OCI-M2 (cell line): ENCODE measurements around the gene ZBTB38.

Experiments used
- DNase-seq: peaks from one replicate; lab custom pipeline; 2025; ENCODE audit not compliant: unreplicated experiment; lab: John Stamatoyannopoulos, UW

The ZBTB38 gene

GRCh38 chr3:141401573-141402475, 33.5 kb downstream of the ZBTB38 start:
- DNase-seq, result no peak

- DNase-seq, result no peak
These were observed 34.3 kb downstream of the ZBTB38 start for GRCh38 chr3:141402476-141403171.

- DNase-seq, result no peak
These were observed 35.3 kb downstream of the ZBTB38 start for GRCh38 chr3:141403576-141403975.

DNA sequence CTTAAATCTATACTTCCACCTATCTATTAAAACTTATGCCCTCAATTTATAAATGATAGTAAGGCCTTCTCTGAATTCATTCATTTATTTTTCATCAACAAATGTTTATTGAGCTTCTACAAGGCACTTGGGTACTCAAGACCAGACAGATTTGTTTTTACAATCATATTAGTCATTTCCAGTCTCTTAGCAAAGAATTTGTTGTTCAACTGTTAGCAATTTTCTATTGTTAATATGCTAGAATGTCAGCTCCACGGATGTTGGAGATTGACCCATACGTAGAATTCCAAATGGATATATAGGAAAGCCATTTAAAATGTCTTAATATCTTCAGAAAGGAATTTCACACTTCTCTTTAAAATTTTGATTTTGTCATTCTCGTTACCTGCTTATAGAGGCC, 36.7 kb downstream of the ZBTB38 start:
- DNase-seq, result no peak

- no peak for DNase-seq
These were observed 37.3 kb downstream of the ZBTB38 start for GRCh38 chr3:141405591-141405990.

DNA sequence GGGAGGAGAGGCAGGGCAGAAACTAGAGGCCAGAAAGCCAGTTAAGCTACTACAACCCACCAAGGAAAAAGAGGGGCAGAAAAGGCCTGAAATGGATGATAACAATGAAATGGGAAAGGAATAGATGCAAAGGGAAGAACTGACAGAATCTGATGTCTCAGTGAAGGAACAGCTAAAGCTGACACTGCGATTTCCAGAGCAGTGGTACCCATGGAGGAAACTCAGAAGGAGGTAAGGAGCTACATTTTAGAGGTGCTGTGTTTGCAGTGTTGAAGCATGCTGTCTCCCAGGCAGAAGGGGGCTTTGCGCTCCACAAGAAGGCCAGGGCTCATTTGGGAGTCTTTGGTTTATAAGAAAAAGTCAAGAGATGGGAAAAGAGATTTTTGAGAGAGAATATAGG, 38.0 kb downstream of the ZBTB38 start:
- no peak for DNase-seq

DNA sequence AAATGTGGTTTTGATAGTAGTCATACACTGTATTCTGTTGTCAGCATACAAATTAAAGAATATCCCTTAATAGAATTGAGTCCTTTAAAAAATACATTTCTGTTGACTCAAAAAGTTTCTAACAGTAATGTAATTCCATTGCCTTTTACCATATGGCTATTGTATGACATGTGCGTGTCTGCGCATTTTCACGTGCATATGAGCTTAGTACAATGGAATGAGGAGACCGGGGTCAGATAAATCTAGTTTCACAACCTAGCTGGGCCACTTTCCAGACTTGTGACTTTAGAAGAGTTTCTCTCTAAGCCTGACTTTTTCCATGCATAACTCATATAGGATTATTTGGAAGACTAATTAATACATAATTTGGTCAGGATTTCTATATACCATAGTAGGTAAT, 38.7 kb downstream of the ZBTB38 start:
- DNase-seq, result no peak

- DNase-seq, result no peak
These were observed 39.5 kb downstream of the ZBTB38 start for GRCh38 chr3:141407825-141408224.

DNA sequence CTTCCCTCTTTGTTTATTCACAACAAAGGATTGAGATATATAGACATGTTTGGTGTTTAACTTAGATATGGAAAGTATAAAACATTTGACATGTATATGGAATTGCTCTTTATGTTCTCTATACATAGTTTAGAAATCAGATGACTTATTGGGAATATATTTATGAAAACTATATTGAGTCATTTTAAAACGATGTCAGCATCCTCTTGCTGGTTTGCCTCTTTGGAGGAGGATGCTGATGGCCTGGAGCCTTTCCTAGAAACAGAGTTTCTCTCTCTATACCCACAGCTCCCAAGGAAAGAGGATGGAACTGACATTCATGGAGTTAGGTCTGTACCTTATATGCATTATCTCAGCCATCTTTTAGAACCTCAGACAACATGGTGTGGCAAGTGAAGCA, 40.3 kb downstream of the ZBTB38 start:
- DNase-seq, result no peak

GRCh38 chr3:141409940-141410241, 41.6 kb downstream of the ZBTB38 start:
- DNase-seq, result no peak

DNA sequence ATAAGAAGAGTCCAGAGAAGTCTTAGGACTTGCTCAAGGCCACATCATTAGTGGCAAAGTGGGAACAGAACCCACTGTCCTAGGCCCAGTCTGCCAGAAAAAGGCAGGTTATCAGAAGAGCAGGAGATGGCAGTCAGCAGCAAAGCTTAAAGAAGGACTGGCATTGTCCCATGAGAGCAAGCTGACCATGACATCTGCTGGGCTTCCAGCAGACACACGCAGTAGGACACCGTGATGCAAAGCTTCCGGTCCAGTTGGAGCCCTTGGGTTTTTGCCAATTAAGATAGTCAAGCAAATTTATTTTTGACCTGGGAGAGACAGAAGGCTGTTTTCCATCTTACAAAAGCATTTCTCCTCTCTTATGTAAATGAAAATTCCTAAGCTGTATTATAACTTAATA, 42.1 kb downstream of the ZBTB38 start:
- no peak for DNase-seq

GRCh38 chr3:141410846-141411245, 42.5 kb downstream of the ZBTB38 start:
- no peak for DNase-seq

GRCh38 chr3:141411251-141411771, 43.0 kb downstream of the ZBTB38 start:
- DNase-seq, result no peak

DNA sequence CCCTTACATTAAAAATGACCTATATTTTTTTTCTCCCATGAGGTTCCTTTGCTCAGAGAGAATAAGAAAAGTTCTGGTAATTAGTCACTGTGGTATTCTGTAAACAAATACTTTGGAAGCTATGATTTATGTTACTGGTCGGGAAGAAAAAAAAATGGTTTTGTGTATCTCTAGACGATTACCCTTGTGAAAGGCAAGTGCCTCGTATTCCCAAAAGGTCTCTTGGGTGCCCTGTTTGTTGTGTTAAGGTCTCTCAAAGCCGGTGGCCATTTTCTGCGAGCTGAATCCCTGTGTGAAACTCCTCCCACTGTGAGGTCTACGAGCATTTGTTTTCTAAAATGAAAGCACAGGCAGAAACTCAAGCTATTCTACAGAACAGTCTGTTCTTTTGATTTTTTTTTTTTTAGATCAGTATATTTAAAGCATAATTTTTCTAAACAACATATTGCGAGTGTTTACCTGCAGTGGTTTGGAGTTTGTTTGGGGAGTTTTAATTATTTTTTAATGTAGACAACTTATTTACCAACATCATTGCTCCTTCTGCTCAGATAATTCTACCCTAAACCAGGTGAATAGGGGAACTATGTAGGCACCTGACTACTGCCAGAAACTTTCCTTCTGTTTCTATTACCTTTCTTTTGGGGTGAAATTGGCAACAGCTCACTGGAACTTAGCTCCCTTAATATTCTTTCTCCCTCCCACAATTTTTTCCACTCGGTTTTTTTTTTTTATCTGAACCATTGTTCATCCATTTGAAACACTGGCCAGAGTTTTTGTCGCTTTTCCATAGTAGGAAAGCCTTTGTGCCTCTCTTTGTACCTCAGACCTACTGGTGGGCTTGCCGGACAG, 44.0 kb downstream of the ZBTB38 start:
- DNase-seq, result no peak

- no peak for DNase-seq
These were observed 44.6 kb downstream of the ZBTB38 start for GRCh38 chr3:141412936-141413354.

DNA sequence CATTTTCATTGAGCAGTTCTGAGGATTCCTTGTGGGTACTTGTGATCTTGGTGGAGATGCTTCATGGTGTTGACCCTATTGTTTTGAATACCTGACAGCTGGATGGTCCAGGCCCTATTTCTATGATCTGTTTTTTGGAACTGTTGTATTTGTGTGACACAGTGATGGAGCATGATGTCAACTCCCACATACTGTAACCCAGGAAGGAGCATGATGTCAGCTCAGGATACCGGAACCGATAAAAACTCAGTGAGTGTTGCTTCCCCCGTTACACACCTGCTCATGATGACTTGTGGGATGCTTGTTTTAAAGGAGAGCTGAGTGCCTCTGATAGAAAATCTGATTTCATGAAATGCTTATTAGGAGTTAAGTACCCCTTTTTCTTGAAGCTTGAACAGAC, 45.1 kb downstream of the ZBTB38 start:
- no peak for DNase-seq

DNA sequence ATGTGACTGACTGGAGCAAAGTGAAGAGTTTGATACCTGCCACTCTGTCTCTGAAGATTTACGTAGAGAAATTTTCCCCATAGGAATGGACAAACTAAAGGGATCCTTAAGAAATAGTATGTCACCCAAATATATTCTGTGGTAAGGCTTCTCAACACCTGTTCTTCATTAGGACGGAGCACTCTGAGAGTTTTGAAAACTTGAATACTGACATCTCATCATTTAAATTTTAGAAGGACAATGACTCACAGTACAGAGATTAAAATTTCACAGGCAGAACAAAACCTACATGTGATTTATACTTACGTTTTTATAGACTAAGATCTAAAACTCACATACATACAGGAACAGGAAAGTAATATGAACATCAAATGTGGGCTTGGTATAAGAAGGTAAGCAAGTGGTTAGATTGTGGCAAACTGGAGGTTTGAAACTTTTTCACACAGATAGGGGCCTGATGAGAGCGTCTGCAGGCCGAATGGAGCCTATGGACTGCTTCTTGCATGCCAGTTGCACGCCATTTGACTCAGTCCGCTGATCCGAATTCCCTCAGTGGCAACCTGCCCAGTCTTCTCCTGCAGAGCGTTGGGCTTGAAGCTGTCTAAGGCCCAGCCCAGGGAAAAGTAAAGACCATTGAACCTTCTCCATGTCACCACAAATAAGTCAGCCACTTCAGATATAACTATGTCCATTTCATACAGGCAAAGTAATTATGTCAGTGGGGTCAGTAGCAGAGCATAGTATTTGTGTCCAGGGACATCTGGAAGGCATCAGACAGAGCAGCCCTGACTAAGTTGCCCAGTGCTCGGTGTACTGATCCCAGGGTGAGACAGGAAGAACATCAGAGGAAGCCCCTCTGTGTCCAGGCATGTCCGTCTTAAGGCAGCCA, 45.7 kb downstream of the ZBTB38 start:
- DNase-seq, result no peak

DNA sequence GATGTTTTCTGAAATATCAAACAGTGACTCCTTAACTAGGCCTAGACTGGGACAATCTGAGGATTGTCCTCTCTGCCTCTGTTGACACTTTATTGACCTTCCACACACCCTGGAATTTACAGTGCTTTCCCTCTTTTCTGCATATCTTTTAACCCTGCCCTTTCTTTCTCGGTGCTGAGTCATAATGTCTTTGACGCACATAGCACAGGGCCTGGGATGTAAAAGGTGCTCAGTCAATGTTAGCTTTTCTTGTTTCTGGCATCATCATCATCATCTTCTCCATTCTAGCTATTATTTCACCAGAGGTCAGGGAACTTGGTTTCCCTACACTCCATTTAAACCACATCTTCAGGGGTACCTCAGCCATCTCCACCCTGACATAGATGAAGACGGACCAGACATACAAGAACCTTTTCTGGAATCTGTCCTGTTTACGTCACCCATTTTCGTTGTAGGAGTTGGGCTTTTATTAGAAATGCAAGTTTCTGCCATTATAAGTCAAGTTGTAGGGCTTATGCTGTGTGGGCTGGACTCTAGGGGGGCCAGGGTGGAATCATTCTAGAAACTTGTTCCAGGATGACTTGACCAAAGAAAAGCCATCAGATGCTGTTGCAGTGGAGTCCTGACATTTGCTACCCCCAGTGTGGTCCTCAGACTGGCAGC, 46.6 kb downstream of the ZBTB38 start:
- DNase-seq, result no peak

- no peak for DNase-seq
These were observed 47.6 kb downstream of the ZBTB38 start for GRCh38 chr3:141415953-141416352.
